Mesothelial cell of epicardium (in vitro differentiated cells): ENCODE measurements around the gene TNS1. TPM values are rescaled to one million over a fixed set of nuclear protein-coding genes. Genes with fewer than 3 reads are reported as not detected.

Source experiments
- DNase-seq, 2 experiments: peaks; one replicate each; pipeline ENCODE4 v3.0.0; 2021; ENCODE audit warnings: low spot score in 2 of 2; ENCODE audit not compliant: unreplicated experiment in 2 of 2
- H3K27ac Mint-ChIP-seq: 2 replicates; pipeline ENCODE4 v1.8.0; 2021; ENCODE audit warnings: mixed read lengths
- H3K27me3 Mint-ChIP-seq: 2 replicates; pipeline ENCODE4 v1.8.0; 2021; ENCODE audit warnings: low read depth, mixed read lengths
- H3K36me3 Mint-ChIP-seq: 2 replicates; pipeline ENCODE4 v1.8.0; 2021; ENCODE audit warnings: mixed read lengths
- H3K4me1 Mint-ChIP-seq: 2 replicates; pipeline ENCODE4 v1.8.0; 2021; ENCODE audit warnings: mixed read lengths
- H3K4me3 Mint-ChIP-seq: 2 replicates; pipeline ENCODE4 v1.8.0; 2021; ENCODE audit warnings: mild to moderate bottlenecking, moderate library complexity, mixed read lengths
- H3K9me3 Mint-ChIP-seq: 2 replicates; pipeline ENCODE4 v1.8.0; 2021; ENCODE audit warnings: mixed read lengths
- total RNA-seq: library from RNA; stranded (reverse); gene quantifications from 3 replicates; pipeline ENCODE4 v1.2.1, GENCODE V29; 2021
- TF ChIP-seq, protein P1 (sequence below): fragments of 200-600 bp; sonication (generic); IDR thresholded peaks from one replicate; pipeline ENCODE4 v1.5.0; 2021; ENCODE audit warnings: antibody characterized with exemption; ENCODE audit not compliant: unreplicated experiment

TNS1 gene
- total RNA-seq, 1 donor from 2014 or later, result 130 TPM

DNA sequence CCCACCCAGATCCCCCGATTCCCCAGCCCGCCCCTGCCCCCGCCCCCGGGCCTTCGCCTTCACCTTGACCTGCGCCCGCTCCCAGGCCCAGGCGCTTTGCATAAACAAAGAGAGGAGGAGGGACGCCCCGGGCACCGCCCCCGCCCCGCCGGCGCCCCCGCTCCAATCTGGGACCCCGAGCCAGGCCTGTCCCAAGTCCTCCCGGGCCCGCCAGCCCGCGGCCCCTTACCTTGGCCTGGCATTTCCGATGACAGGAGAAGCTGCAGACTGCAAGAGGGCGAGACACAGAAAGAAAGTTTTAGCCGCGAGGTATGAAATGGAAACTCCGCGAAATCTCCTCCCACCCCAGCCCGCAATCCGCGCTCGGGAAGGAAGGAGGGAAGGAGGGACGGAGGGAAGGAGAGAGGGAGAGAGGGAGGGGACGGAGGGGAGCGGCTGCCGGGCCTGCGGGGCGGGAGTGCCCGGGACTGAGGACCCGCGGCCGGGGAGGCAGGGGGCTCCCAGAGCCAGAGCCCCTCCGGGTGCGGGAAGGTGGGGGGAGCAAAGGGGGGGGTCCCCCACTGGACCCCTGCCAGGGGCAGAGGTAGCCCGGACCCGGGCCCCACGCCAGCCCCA is 24.2 kb downstream of the TNS1 start:
- H3K4me1 Mint-ChIP-seq, result peaks cover 29% of the 10 kb centered on the region
- peak overlapping the region; percentile 92 for H3K27ac Mint-ChIP-seq
- peaks cover 7% of the 10 kb centered on the region for H3K36me3 Mint-ChIP-seq
- TF ChIP-seq, protein P1, sequence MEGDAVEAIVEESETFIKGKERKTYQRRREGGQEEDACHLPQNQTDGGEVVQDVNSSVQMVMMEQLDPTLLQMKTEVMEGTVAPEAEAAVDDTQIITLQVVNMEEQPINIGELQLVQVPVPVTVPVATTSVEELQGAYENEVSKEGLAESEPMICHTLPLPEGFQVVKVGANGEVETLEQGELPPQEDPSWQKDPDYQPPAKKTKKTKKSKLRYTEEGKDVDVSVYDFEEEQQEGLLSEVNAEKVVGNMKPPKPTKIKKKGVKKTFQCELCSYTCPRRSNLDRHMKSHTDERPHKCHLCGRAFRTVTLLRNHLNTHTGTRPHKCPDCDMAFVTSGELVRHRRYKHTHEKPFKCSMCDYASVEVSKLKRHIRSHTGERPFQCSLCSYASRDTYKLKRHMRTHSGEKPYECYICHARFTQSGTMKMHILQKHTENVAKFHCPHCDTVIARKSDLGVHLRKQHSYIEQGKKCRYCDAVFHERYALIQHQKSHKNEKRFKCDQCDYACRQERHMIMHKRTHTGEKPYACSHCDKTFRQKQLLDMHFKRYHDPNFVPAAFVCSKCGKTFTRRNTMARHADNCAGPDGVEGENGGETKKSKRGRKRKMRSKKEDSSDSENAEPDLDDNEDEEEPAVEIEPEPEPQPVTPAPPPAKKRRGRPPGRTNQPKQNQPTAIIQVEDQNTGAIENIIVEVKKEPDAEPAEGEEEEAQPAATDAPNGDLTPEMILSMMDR, result no peak
- no peaks in the 10 kb centered on the region for H3K27me3 Mint-ChIP-seq
- no peaks in the 10 kb centered on the region for H3K9me3 Mint-ChIP-seq
- H3K4me3 Mint-ChIP-seq, result no peak overlapping the region
- peak in 1 of 2 experiments; percentile 69 for DNase-seq

DNA sequence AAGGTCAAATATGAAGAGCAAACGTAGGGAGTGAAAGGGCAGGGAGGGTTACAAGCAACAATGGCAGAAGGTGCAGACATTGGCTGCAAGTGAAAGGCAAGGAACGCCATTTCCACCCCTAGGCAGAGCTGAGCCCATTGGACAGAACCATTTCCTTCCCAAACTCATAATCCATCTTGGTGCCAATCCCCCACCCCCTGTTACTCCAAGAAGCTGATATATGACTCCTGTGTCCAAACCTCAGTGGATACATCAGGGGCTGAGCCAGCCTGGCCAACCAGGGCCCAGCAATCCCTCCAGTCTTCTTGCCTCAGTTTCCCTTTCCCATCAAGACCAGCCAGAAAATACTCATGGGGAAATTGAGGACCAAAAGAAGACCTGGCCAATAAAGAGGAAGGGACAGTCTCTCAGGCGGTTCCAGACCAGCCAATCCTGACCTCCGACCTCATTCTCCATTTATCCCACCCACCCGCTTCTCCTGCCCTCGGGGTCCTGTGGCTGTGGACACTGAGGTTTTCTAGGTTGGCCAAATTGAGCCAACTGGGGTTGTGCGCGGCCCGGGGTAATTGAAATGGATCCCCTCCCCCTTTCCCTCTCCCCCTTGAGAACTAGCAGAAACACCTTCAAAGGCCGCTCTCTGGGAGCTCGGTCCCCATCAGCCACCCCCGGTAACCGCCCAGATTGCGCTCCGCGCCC is 24.8 kb downstream of the TNS1 start:
- H3K4me3 Mint-ChIP-seq, result no peak overlapping the region
- TF ChIP-seq, protein P1, result no peak
- H3K4me1 Mint-ChIP-seq, result peaks cover 34% of the 10 kb centered on the region
- no peak for DNase-seq
- no peak overlapping the region for H3K27ac Mint-ChIP-seq
- no peaks in the 10 kb centered on the region for H3K27me3 Mint-ChIP-seq
- H3K36me3 Mint-ChIP-seq, result peaks cover 7% of the 10 kb centered on the region
- H3K9me3 Mint-ChIP-seq, result no peaks in the 10 kb centered on the region

DNA sequence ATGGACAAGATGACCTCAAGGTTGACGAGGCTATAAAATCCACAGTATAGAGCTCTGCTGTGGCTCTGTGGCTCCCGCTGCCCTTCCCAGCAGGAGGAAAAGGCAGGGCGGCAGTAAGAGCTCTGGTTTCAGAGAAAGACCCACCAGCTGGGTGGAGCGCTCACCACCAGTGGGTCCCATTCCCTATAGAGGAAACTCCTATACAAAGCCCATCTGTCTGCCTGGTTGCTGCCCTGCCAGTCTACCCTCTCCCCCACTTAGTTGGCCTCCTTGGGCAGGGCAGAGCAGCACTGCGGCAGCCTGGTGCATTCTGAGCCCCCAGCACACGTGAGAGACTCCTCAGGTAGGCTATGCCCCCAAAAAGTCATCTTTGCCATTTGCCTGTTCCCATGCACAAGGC is 26.5 kb downstream of the TNS1 start:
- Mint-ChIP-seq H3K27me3 (no peaks in the 10 kb centered on the region), H3K27ac (no peak overlapping the region), H3K4me1 (peaks cover 41% of the 10 kb centered on the region), H3K4me3 (no peak overlapping the region), H3K36me3 (peaks cover 2% of the 10 kb centered on the region), H3K9me3 (no peaks in the 10 kb centered on the region)
- TF ChIP-seq, protein P1, result no peak
- DNase-seq, result no peak

DNA sequence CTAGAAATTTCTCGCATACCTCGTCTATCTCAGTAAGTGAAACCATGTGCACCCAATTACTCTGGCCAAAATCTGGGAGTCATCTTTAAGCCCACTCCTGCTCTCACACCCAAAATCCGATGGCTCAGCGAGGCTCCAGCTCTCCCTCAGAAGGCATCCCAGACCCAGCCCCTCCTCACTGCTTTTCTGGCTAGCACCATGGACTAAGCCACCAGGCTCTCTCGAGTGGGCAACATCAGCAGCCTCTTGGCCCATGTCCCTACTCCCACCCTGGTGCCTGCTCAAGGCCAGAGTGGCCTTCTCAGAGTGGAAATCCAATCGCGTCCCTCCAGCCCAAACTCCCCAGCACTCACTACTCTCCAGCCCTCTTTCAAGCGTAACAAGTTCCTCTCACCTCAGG is 27.2 kb downstream of the TNS1 start:
- no peak overlapping the region for H3K4me3 Mint-ChIP-seq
- peaks cover under 1% of the 10 kb centered on the region for H3K9me3 Mint-ChIP-seq
- H3K36me3 Mint-ChIP-seq, result peaks cover 6% of the 10 kb centered on the region
- no peaks in the 10 kb centered on the region for H3K27me3 Mint-ChIP-seq
- DNase-seq, result no peak
- H3K4me1 Mint-ChIP-seq, result peaks cover 34% of the 10 kb centered on the region
- H3K27ac Mint-ChIP-seq, result no peak overlapping the region
- TF ChIP-seq, protein P1, result no peak

DNA sequence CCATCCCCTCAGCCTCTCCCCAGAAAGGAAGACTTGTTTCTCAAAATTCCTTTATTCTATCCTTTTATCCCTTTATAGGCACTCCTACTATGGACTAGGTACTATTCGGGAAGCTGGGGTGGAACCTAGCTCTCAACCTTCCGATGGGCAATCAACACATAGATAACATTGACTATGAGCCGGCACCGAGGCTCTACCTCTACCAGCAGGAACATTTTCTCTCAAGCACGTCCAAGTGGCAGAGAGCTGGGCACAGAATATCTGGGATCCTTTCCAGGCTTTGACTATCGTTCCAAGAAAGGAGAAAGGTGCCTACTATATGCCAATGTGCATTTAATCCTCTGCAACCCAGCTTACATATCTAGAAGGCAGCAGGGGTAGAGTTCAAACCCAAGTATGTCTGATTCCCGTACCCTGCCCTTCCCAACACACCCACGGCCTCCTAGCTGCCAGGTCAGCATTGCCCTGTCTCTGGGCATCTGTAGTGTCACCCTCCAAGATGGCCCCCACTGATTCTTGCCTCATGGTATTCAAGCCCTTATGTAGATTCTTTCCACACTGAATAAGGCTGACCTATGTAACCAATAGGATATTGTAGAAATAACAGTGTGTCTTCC is 28.3 kb downstream of the TNS1 start:
- H3K4me1 Mint-ChIP-seq, result peaks cover 26% of the 10 kb centered on the region
- no peak overlapping the region for H3K4me3 Mint-ChIP-seq
- H3K9me3 Mint-ChIP-seq, result peaks cover 12% of the 10 kb centered on the region
- H3K36me3 Mint-ChIP-seq, result peaks cover 16% of the 10 kb centered on the region
- no peak overlapping the region for H3K27ac Mint-ChIP-seq
- no peaks in the 10 kb centered on the region for H3K27me3 Mint-ChIP-seq
- DNase-seq, result no peak
- TF ChIP-seq, protein P1, result no peak
